ENCODE data around the gene HSBP1. TPM values are rescaled to one million over a fixed set of nuclear protein-coding genes. Genes with fewer than 3 reads are reported as not detected.
A peak's percentile ranks its signal among the peaks of the same experiment; 100 is the strongest.

HSBP1 gene
- total RNA-seq, 1 donor from 2014 or later: 40.2 TPM

DNA sequence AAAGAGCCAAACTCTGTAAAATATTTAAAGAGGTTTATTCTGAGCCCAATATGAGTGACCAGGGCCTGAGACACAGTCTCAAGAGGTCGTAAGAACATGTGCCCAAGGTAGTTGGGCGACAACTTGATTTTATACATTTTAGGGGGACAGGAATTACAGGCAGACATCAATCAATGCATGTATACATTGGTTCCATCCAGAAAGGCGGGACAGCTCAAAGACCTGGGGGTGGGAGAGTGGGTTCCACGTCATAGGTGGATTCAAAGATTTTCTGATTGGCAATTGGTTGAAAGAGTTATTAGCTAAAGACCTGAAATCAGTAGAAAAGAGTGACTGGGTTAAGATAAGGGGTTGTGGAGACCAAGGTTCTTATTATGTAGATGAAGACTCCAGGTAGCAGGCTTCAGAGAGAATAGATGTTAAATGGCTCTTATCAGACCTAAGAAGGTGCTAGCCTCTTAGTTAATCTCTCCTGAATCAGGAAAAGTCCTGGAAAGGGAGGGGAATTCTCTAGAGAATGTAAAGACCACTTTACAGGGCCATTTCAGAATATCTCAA lies 32.4 kb downstream of the HSBP1 start:
- DNase-seq: no peak

GRCh38 chr16:83842291-83842690 lies 34.5 kb downstream of the HSBP1 start:
- DNase-seq: no peak

- DNase-seq: no peak
These were observed 35.2 kb downstream of the HSBP1 start for GRCh38 chr16:83842756-83843507.

DNA sequence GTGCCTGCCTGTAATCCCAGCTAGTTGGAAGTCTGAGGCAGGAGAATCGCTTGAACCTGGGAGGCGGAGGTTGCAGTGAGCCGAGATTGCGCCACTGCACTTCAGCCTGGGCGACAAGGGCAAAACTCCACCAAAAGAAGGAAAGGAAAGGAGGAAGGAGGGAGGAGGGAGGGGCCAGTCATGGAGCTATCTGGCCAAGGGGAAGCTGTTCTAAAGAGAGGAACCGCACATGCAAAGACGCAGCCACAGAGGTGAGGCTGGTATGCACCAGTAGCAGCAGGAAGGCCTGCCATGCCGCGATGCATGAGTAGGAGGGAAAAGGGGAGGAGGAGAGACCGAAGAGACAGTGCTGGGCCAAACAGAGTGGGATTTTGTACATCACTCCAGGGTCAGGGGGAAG lies 35.9 kb downstream of the HSBP1 start:
- DNase-seq: no peak

- DNase-seq: no peak
These were observed 37.5 kb downstream of the HSBP1 start for GRCh38 chr16:83845263-83845662.

GRCh38 chr16:83847371-83848225 lies 39.8 kb downstream of the HSBP1 start:
- peak; percentile 39 for DNase-seq

DNA sequence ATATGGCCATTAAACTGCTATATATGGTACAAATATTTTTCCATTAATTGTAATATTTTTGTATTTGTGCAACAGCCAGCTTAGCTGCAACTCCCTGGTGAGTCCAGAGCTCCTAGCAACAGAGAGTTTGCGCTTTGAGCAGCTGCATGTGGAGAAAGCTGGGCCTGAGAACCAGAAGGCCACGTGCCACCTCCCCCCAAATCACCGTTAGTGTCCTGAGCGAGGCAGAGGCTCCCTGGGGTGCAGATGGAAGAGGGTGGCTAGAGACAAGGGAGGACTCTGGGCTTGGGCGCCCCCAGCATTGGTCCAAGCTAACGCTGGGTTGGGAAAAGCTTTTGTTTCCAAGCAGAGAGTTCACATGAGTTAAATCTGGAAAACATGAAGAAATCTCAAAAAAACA lies 41.6 kb downstream of the HSBP1 start:
- no peak for DNase-seq

DNA sequence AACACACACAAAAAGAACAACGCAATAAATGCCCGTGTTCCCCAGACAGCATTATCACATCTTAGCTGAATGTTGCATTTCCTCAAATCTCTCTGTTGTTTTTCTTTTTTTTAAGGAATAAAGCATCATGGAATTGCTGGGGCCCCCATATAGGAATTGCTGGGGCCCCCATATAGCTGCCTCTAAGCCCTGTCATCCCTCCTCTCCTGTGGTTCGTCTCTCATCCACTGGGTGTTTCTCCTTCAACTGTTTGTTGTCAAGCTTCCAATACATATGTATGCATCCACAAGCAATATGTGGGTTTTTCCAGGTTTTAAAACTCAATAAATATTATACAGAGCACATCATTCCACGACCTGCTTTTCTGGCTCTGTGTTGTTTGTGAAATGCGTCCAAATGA lies 43.2 kb downstream of the HSBP1 start:
- no peak for DNase-seq

DNA sequence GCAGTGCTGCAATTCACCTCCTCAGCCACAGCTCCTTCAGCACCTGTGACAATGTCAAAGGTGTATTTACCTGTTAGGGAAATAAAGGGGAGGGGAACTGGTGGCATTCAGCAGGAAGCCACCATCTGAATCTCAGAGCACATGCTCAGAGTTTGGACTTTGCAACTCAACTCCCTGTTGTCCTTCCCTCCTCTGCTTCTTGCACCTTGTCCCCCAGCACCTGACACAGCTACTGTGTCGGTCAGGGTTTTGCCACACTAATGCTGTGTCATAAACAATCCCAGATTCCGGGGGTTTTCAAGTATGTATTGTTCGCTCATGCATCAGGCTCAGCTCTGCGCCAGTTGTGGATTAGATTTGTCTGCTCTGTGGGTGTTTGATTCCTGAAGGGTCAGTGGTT lies 43.7 kb downstream of the HSBP1 start:
- DNase-seq: no peak

GRCh38 chr16:83852774-83853173 lies 45.0 kb downstream of the HSBP1 start:
- no peak for DNase-seq

DNA sequence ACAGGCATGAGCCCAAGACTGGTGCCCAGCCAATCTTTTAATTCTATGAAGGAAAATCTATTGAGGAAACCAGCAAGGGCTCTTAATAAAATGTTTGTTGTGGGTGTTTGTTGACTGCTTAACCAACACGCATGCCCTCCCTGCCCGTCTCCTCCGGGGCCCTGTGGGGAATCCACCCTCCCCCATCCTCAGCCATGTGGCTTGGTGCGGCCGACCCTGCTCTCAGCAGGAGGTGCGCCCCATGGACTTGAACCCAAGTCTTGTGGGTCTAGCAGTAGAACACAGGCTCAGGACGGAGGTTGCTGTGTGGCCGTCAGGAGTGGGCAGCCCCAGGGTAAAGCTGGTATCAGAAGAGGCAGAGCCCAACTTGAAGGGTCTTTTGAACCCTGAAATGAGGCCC lies 46.1 kb downstream of the HSBP1 start:
- no peak for DNase-seq

DNA sequence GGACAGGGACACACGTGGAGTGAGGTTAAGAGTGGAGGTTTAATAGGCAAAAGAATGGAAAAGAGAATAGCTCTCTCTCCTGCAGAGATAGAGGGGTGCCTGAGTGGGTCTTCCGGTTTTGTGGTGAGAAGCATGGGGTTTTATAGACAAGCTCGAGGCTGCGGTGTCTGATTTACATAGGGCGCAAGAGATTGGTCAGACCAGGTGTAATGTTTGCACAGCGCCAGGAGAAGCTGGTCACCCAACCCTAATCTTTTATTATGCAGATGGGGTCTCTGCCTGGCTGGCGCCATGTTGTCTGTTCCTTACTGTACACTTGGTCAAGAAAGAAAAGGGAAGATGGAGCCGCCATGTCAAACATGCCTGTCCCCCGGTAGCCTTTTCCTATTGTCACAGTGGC lies 46.6 kb downstream of the HSBP1 start:
- no peak for DNase-seq

DNA sequence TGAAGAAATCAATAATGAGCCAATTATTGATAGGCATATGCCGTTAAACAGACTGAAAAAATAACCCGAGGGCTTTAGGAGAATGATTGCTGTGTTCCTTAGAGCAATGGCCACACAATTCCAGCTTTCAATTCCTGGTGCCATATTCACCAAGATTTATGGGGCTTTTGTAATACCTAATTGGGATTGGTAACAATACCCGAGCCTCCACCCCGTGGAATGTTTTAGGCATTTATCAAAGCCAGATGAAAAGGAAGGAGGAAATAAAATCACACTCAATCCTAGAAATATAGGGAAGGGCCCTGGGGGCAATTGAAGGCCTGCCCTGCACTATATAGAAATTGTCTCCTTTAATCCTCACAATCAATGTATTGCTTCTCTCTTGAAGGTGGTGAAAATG lies 49.0 kb downstream of the HSBP1 start:
- DNase-seq: no peak

DNA sequence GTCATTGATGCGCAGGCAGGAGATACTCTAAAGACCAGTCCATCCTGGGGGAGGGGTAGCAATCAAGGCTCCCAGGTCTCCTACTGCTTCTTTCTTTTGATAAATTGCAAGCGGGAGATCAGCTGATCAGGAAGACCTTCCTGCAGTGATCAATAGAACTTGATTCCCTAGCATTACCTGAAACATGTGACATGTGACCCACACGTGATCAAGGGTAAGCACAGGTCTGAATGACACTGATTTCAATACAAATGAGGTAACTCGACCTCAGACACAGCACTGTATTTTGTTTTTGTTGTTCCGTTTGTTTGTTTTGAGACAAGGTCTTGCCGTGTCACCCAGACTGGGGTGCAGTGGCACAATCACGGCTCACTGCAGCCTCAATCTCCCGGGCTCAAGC lies 51.5 kb downstream of the HSBP1 start:
- DNase-seq: no peak

GRCh38 chr16:83862661-83863060 lies 54.9 kb downstream of the HSBP1 start:
- no peak for DNase-seq

- no peak for DNase-seq
These were observed 55.9 kb downstream of the HSBP1 start for GRCh38 chr16:83863682-83864081.

Other genes with a start within 250 kb of the HSBP1 start
- 2.6 and 5.6 TPM in 2 replicates for gene MLYCD, start 91.1 kb downstream of the HSBP1 start, total RNA-seq
- 0.68 and 1.4 TPM in 2 replicates for gene OSGIN1, start 145.3 kb downstream of the HSBP1 start, total RNA-seq
- not detected in 2 replicates for gene NECAB2, start 160.3 kb downstream of the HSBP1 start, total RNA-seq
- not detected in 2 replicates for gene SLC38A8, start 234.8 kb downstream of the HSBP1 start, total RNA-seq